Common myeloid progenitor, CD34-positive (primary cell): ENCODE results near the gene NIBAN1.

Source experiments
- CTCF ChIA-PET: fragments of 350-600 bp; sonication (Branson Sonifier 250); formaldehyde crosslinking; loops from one replicate; lab custom pipeline; 2021; ENCODE audit warnings: antibody characterized with exemption; lab: Charles Lee
- POLR2A ChIA-PET: fragments of 350-600 bp; sonication (Branson Sonifier 250); formaldehyde crosslinking; loops from one replicate; lab custom pipeline; 2021; ENCODE audit warnings: antibody characterized with exemption; lab: Charles Lee
- DNase-seq, 3 donors: peaks; one replicate each; pipeline versions ENCODE4 v3.0.0 to v3.0.0-alpha.2; 2013
- H3K27ac ChIP-seq, 2 experiments: 1 replicate in 1 of 2; 2 replicates in 1 of 2; pipeline ENCODE4 v1.7.0; 2013; ENCODE audit warnings: inconsistent platforms in 2 of 2, low read length in 2 of 2, mild to moderate bottlenecking in 2 of 2, low read depth in 1 of 2, moderate library complexity in 1 of 2; ENCODE audit not compliant: severe bottlenecking in 2 of 2, insufficient read depth in 1 of 2, poor library complexity in 1 of 2
- H3K27me3 ChIP-seq, 5 experiments: replicated peaks in 2 of 5; 1 replicate in 3 of 5; 2 replicates in 2 of 5; pipeline versions ENCODE4 v1.6.1 to v1.7.0; 2013; ENCODE audit warnings: low read length in 4 of 5, mild to moderate bottlenecking in 2 of 5, moderate library complexity in 2 of 5, inconsistent platforms in 1 of 5; ENCODE audit not compliant: insufficient read depth in 5 of 5, control insufficient read depth in 4 of 5
- H3K36me3 ChIP-seq, 4 experiments: 1 replicate in 2 of 4; 2 replicates in 2 of 4; pipeline versions ENCODE4 v1.6.1 to v1.7.0; 2013; ENCODE audit warnings: low read length in 3 of 4, control low read depth in 1 of 4, mild to moderate bottlenecking in 1 of 4; ENCODE audit not compliant: control insufficient read depth in 4 of 4, insufficient read depth in 4 of 4
- H3K4me1 ChIP-seq, 4 experiments: 1 replicate in 3 of 4; 2 replicates in 1 of 4; pipeline versions ENCODE4 v1.6.1 to v1.7.1; 2013; ENCODE audit warnings: low read length in 3 of 4, mild to moderate bottlenecking in 3 of 4, control low read depth in 1 of 4, inconsistent platforms in 1 of 4, moderate library complexity in 1 of 4; ENCODE audit not compliant: control insufficient read depth in 4 of 4, insufficient read depth in 4 of 4; ENCODE audit errors: control extremely low read depth in 1 of 4
- H3K4me3 ChIP-seq, 7 experiments: 1 replicate in 4 of 7; 2 replicates in 3 of 7; pipeline versions ENCODE4 v1.5.1 to v1.7.0; 2013; ENCODE audit warnings: mild to moderate bottlenecking in 7 of 7, low read length in 6 of 7, moderate library complexity in 6 of 7, inconsistent platforms in 2 of 7, low read depth in 2 of 7, control low read depth in 1 of 7; ENCODE audit not compliant: insufficient read depth in 4 of 7, control insufficient read depth in 1 of 7; ENCODE audit errors: extremely low read depth in 1 of 7
- H3K9me3 ChIP-seq, 5 experiments: 1 replicate in 4 of 5; 2 replicates in 1 of 5; pipeline versions ENCODE4 v1.6.1 to v1.7.1; 2013; ENCODE audit warnings: low read length in 4 of 5, mild to moderate bottlenecking in 2 of 5, inconsistent platforms in 1 of 5, low read depth in 1 of 5, moderate library complexity in 1 of 5; ENCODE audit not compliant: control insufficient read depth in 4 of 5, insufficient read depth in 2 of 5; ENCODE audit errors: control extremely low read depth in 1 of 5
- WGBS: methylation state at CpG from one replicate; pipeline ENCODE4 v1.1.5; 2013; ENCODE audit not compliant: insufficient coverage; 5-methylcytosine and 5-hydroxymethylcytosine counted together

NIBAN1 gene

GRCh38 chr1:184947497-184948256, 26.6 kb downstream of the NIBAN1 start:
- H3K4me1 ChIP-seq: peaks cover 0 to 27% (median 11%) of the 10 kb centered on the region in 4 experiments
- POLR2A ChIA-PET: no interaction called here
- H3K27ac ChIP-seq: no peak overlapping the region
- no peak overlapping the region for H3K4me3 ChIP-seq
- H3K27me3 ChIP-seq: no peaks in the 10 kb centered on the region
- WGBS: no CpG with 5 or more reads among the region's 1 CpG
- peaks cover 0 to 8% (median 3%) of the 10 kb centered on the region in 4 experiments for H3K36me3 ChIP-seq
- no peaks in the 10 kb centered on the region for H3K9me3 ChIP-seq
- CTCF ChIA-PET: interaction anchor here (0.6 to 1.8 kb wide), 3 partner anchors 10 to 36 kb away, joined by 3 to 7 read pairs (median 5); no protein-coding TSS in a partner anchor
- DNase-seq: no peak

- Histone ChIP-seq H3K27me3 (no peaks in the 10 kb centered on the region), H3K36me3 (peaks cover 0 to 10% (median 2%) of the 10 kb centered on the region in 4 experiments), H3K27ac (no peak overlapping the region), H3K4me1 (peaks cover 0 to 32% (median 11%) of the 10 kb centered on the region in 4 experiments), H3K4me3 (peak overlapping the region in 1 of 7 experiments; percentile 25), H3K9me3 (no peaks in the 10 kb centered on the region)
- ChIA-PET POLR2A (interaction anchor here (0.9 kb wide), 1 partner anchor 140 kb away, joined by 3 read pairs; no protein-coding TSS in a partner anchor), CTCF (interaction anchor here (0.9 to 1.8 kb wide), 2 partner anchors 8 to 20 kb away, joined by 3 to 7 read pairs; no protein-coding TSS in a partner anchor)
- 97% methylated on average over 4 of the region's 5 CpGs for WGBS
- DNase-seq: peak in 2 of 3 donors; percentile 55 to 58
These were observed 28.5 kb downstream of the NIBAN1 start for GRCh38 chr1:184945678-184946412.

GRCh38 chr1:184945029-184945428, 29.3 kb downstream of the NIBAN1 start:
- Histone ChIP-seq H3K36me3 (peaks cover 0 to 10% (median 2%) of the 10 kb centered on the region in 4 experiments), H3K4me3 (no peak overlapping the region), H3K27ac (no peak overlapping the region), H3K4me1 (peaks cover 0 to 34% (median 11%) of the 10 kb centered on the region in 4 experiments), H3K9me3 (no peaks in the 10 kb centered on the region), H3K27me3 (no peaks in the 10 kb centered on the region)
- peak; percentile 16 to 70 (median 59) for DNase-seq
- 38% methylated on average over 1 of the region's 2 CpGs for WGBS
- POLR2A ChIA-PET: no interaction called here
- CTCF ChIA-PET: interaction anchor here (0.9 kb wide), 1 partner anchor 21 kb away, joined by 3 read pairs; no protein-coding TSS in a partner anchor

- no CpG with 5 or more reads among the region's 2 CpGs for WGBS
- Histone ChIP-seq H3K9me3 (no peaks in the 10 kb centered on the region), H3K36me3 (peaks cover 0 to 10% (median 2%) of the 10 kb centered on the region in 4 experiments), H3K27ac (no peak overlapping the region), H3K27me3 (no peaks in the 10 kb centered on the region), H3K4me1 (peaks cover 0 to 40% (median 11%) of the 10 kb centered on the region in 4 experiments), H3K4me3 (no peak overlapping the region)
- ChIA-PET POLR2A (no interaction called here), CTCF (interaction anchor here (1.0 kb wide), 1 partner anchor 22 kb away, joined by 4 read pairs; no protein-coding TSS in a partner anchor)
- no peak for DNase-seq
These were observed 30.3 kb downstream of the NIBAN1 start for GRCh38 chr1:184943998-184944397.

- DNase-seq: no peak
- H3K36me3 ChIP-seq: peaks cover 0 to 10% (median under 1%) of the 10 kb centered on the region in 4 experiments
- no peak overlapping the region for H3K27ac ChIP-seq
- POLR2A ChIA-PET: interaction anchor here (0.6 kb wide), 1 partner anchor 11 kb away, joined by 3 read pairs; no protein-coding TSS in a partner anchor
- 100% methylated on average over 3 of the region's 3 CpGs for WGBS
- no peaks in the 10 kb centered on the region for H3K9me3 ChIP-seq
- H3K4me1 ChIP-seq: peaks cover 0 to 37% (median 11%) of the 10 kb centered on the region in 4 experiments
- no peaks in the 10 kb centered on the region for H3K27me3 ChIP-seq
- no peak overlapping the region for H3K4me3 ChIP-seq
- CTCF ChIA-PET: interaction anchor here (0.6 to 1.1 kb wide), 2 partner anchors 9 to 13 kb away, joined by 3 to 4 read pairs; no protein-coding TSS in a partner anchor
These were observed 32.6 kb downstream of the NIBAN1 start for GRCh38 chr1:184941735-184942134.

- Histone ChIP-seq H3K36me3 (peaks cover 0 to 10% (median under 1%) of the 10 kb centered on the region in 4 experiments), H3K27me3 (no peaks in the 10 kb centered on the region), H3K9me3 (no peaks in the 10 kb centered on the region), H3K4me3 (peak overlapping the region in 1 of 7 experiments; percentile 20), H3K27ac (no peak overlapping the region), H3K4me1 (peaks cover 0 to 33% (median 11%) of the 10 kb centered on the region in 4 experiments)
- POLR2A ChIA-PET: interaction anchor here (0.6 kb wide), 1 partner anchor 11 kb away, joined by 3 read pairs; no protein-coding TSS in a partner anchor
- whole genome bisulfite sequencing: 100% methylated on average over 1 of the region's 2 CpGs
- DNase-seq: no peak
- CTCF ChIA-PET: interaction anchor here (0.6 to 1.1 kb wide), 3 partner anchors 9 to 136 kb away, joined by 3 to 5 read pairs (median 4); no protein-coding TSS in a partner anchor
These were observed 32.9 kb downstream of the NIBAN1 start for GRCh38 chr1:184941410-184941733.
